ENCODE data around the gene SRP9.

SRP9 gene

DNA sequence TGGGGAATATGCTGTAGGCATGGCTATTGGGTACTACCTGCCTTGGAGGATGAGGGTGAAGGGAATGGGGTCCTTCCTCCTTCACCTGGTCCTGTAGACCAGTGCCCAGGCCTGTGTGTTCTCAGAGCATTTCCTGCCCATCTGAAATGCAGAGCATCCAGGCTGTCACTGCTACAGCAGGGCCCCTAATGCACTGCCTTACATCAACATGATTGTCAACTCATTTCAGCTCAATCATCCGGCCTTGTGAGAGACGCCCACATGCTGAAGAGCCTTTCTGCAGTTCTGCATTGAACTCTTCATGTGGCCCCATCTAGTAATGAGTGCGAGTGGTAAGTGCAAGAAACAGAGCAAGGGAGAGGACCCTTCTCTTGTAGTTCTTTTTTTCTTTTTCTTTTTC is 39.8 kb upstream of the SRP9 start:
- no peak overlapping the region for H3K4me3 ChIP-seq (ENCODE audit: low read depth, low read length)
- DNase-seq (ENCODE audit: low read depth): no peak
- TF ChIP-seq, protein P1, sequence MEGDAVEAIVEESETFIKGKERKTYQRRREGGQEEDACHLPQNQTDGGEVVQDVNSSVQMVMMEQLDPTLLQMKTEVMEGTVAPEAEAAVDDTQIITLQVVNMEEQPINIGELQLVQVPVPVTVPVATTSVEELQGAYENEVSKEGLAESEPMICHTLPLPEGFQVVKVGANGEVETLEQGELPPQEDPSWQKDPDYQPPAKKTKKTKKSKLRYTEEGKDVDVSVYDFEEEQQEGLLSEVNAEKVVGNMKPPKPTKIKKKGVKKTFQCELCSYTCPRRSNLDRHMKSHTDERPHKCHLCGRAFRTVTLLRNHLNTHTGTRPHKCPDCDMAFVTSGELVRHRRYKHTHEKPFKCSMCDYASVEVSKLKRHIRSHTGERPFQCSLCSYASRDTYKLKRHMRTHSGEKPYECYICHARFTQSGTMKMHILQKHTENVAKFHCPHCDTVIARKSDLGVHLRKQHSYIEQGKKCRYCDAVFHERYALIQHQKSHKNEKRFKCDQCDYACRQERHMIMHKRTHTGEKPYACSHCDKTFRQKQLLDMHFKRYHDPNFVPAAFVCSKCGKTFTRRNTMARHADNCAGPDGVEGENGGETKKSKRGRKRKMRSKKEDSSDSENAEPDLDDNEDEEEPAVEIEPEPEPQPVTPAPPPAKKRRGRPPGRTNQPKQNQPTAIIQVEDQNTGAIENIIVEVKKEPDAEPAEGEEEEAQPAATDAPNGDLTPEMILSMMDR (IDR thresholded peaks at IDR 0.05; ENCODE audit: insufficient read depth, low read depth, low read length, missing control alignments): no peak

DNA sequence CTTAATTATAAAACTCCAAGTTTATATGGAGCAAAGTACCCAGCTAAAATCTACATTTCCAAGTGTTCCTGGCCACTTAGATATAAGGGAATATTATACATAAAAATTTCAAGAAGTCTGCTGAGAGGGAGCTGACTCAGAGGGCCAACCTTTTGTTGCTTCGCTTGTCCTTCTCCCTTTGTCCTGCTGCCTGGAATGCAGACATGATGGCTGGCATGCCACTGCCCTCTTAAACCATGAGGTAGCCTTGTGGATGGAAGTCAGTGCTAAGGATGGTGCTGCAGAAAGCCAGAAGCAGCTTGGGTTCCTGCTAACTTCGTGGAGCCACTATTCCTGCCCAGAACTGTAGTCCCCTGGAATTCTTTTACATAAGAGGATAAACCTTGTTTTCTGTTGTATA is 38.9 kb upstream of the SRP9 start:
- H3K4me3 ChIP-seq (ENCODE audit: low read depth, low read length): no peak overlapping the region
- TF ChIP-seq, protein P1 (IDR thresholded peaks at IDR 0.05; ENCODE audit: insufficient read depth, low read depth, low read length, missing control alignments): no peak
- no peak for DNase-seq (ENCODE audit: low read depth)

DNA sequence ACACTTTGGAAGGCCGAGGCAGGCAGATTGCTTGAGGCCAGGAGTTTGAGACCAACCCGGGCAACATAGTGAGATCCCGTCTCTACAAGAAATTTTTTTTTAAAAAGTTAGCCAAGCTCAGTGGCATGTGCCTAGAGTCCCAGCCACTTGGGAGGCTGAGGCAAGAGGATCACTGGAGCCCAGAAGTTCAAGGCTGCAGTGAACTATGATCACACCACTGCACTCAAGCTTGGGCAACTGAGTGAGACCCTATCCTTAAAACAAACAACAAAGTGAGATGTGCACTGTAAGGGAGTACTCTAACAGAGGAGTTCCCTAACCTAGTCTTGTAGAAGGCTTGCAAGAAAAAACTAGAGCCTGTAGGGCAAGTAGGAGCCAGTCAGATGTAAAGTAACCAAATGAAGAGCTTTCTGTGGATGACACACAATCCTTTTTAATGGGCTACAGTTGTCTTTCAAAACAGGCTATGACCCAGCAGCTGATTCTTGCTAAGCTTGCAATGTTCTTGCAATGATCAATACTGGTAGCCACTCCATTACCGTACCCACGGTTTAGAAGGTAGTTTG is 38.0 kb upstream of the SRP9 start:
- no peak overlapping the region for H3K4me3 ChIP-seq (ENCODE audit: low read depth, low read length)
- TF ChIP-seq, protein P1 (IDR thresholded peaks at IDR 0.05; ENCODE audit: insufficient read depth, low read depth, low read length, missing control alignments): no peak
- DNase-seq (ENCODE audit: low read depth): no peak

DNA sequence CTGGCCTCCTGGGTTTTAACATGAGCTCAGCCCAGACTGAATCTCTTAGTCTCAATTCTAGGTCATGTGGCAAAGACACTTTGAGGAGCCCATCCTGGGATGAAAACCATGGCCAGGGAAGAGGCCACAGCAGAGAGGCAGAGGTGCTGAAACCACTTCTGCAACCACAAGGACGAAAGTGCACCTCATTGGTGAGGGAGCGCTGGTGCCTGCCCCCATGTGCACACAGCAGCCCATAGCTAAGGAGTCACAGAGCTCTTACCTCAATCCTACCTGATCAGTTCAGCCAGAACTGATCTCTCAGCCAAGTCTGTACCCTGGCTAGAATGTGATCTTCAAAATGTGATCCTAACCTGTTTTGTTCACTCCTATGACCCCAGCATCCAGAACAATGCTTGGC is 32.9 kb upstream of the SRP9 start:
- DNase-seq (ENCODE audit: low read depth): no peak
- TF ChIP-seq, protein P1 (IDR thresholded peaks at IDR 0.05; ENCODE audit: insufficient read depth, low read depth, low read length, missing control alignments): no peak
- no peak overlapping the region for H3K4me3 ChIP-seq (ENCODE audit: low read depth, low read length)

DNA sequence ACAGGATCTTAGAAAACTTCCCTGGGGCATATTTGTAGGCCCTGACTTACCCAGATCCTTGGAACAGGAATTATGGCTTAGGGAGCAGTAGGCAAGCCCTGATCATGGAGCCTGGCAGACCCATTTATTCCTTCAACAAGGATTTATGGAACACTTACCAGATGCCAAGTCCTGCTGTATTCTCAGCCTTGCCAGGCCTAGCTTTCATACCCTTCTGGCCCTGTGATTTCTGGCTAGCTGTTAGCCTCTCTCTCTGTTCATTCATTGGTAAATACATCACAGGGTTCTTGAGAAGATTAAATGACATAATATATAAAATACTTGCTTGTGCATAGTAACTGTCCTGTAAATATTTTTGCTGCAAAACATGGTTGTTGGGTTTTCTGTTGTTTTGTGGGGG is 32.4 kb upstream of the SRP9 start:
- H3K4me3 ChIP-seq (ENCODE audit: low read depth, low read length): no peak overlapping the region
- TF ChIP-seq, protein P1 (IDR thresholded peaks at IDR 0.05; ENCODE audit: insufficient read depth, low read depth, low read length, missing control alignments): no peak
- no peak for DNase-seq (ENCODE audit: low read depth)

DNA sequence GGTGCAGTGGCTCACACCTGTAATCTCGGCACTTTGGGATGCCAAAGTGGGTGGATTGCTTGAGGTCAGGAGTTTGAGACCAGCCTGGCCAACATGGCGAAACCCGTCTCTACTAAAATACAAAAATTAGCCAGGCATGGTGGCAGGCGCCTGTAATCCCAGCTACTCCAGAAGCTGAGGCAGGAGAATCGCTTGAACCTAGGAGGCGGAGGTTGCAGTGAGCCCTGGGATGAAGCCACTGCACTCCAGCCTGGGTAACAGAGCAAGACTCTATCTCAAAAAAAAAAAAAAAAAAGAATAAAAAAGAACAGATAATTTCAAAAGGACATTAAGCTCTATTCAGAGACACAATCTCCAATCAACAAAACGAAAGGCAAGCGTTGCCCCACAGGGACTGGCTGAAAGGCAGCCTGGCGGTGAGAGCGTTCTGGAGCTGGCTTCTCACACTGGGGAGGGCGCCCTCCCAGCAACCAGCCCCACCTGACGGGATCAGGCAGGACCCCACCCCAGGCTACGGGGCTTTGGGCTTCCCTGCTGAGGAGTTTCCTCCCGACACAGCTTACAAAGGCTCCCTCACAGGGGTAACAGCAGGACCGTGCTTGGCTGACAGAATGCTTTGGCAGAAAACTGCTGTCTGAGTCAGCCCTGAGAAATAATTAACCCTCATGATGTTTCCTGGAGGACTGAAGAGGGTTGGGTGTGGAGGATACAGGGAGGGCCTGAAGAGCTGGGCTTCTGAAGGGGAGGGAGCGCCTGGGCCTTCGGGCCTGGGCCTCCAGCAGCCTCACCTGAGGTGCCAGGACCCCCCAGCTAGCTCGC is 31.1 kb upstream of the SRP9 start:
- no peak for DNase-seq (ENCODE audit: low read depth)
- TF ChIP-seq, protein P1 (IDR thresholded peaks at IDR 0.05; ENCODE audit: insufficient read depth, low read depth, low read length, missing control alignments): no peak
- no peak overlapping the region for H3K4me3 ChIP-seq (ENCODE audit: low read depth, low read length)

All from GM12865 (cell line).